MM.1S (cell line): Measurements from ENCODE around the gene RANBP10.

Source experiments
- CTCF ChIP-seq: fragments of 300-600 bp; sonication (generic); IDR thresholded peaks from 2 replicates; pipeline ENCODE4 v1.5.1; 2016; ENCODE audit warnings: antibody characterized with exemption, low read length, mixed read lengths
- EZH2 ChIP-seq: fragments of 300-600 bp; sonication (generic); optimal IDR thresholded peaks from 2 replicates; pipeline ENCODE3; 2017; ENCODE audit warnings: low read depth, mild to moderate bottlenecking, antibody characterized with exemption, low read length, mixed read lengths
- EZH2phosphoT487 ChIP-seq: fragments of 300-600 bp; sonication (generic); IDR thresholded peaks from 2 replicates; pipeline ENCODE4 v1.6.1; 2018; ENCODE audit warnings: antibody characterized with exemption, low read length

- no peak for TF ChIP-seq CTCF
- TF ChIP-seq EZH2phosphoT487: no peak
- no peak for TF ChIP-seq EZH2
Observed at GRCh38 chr16:67675999-67676398, 130.4 kb downstream of the RANBP10 start.
